ENCODE data around the gene ARHGAP28.

Gene ARHGAP28

DNA sequence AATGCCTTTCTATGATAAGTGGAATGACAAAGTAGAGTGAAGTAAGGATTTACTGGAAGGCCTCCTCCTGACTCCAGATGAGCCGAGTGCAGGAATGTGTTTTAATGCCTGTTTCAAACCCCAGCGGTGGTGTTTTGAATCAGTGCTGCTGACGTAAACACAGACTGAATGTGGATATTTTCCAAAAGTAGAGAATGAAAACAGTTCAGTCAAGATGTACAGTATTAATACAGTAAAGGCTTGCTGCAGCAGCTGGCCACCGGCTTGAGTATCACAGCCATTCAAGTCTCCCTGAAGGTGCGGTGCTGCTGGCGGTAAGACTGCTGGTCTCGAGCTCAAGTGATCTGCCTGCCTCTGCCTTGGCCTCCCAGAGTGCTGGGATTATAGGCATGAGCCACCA is 46.7 kb downstream of the ARHGAP28 start:
- peak; percentile 59 for DNase-seq (ENCODE audit: low read depth)
- in situ Hi-C loops (cut with HindIII; ENCODE audit: low sequenced_read_pairs), result no loop called here
- H3K4me3 ChIP-seq (ENCODE audit: low read depth, low read length), result no peak overlapping the region
- TF ChIP-seq CTCF (IDR thresholded peaks at IDR 0.05; ENCODE audit: low read depth, low read length, missing control alignments), result no peak

DNA sequence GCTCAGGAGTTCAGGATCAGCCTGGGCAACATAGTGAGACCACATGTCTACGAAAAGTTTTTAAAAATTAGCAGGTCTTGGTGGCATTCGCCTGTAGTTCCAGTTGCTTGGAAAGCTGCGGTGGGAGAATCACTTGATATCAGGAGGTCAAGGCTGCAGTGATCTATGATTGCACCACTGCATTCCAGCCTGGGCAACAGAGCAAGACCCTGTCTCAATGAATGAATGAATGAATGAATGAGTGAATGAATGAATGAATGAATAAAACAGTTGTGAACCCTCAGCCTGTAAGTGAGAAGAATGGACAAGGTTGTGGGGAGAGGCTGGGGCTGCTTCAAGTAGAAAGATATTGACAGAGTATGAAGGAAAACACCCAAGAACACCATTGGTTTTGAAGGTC is 48.0 kb downstream of the ARHGAP28 start:
- no peak for TF ChIP-seq CTCF (IDR thresholded peaks at IDR 0.05; ENCODE audit: low read depth, low read length, missing control alignments)
- in situ Hi-C loops (cut with HindIII; ENCODE audit: low sequenced_read_pairs), result no loop called here
- no peak for DNase-seq (ENCODE audit: low read depth)

GRCh38 chr18:6778459-6779247 is 49.1 kb downstream of the ARHGAP28 start:
- H3K4me3 ChIP-seq (ENCODE audit: low read depth, low read length), result no peak overlapping the region
- DNase-seq (ENCODE audit: low read depth), result no peak
- in situ Hi-C loops (cut with HindIII; ENCODE audit: low sequenced_read_pairs), result no loop called here
- TF ChIP-seq CTCF (IDR thresholded peaks at IDR 0.05; ENCODE audit: low read depth, low read length, missing control alignments), result no peak

More for the DNA sequence above, 48.0 kb downstream of the ARHGAP28 start:
- H3K4me3 ChIP-seq (ENCODE audit: low read depth, low read length), result no peak overlapping the region

GRCh38 chr18:6781142-6781714 is 51.7 kb downstream of the ARHGAP28 start:
- in situ Hi-C loops (cut with HindIII; ENCODE audit: low sequenced_read_pairs), result no loop called here
- DNase-seq (ENCODE audit: low read depth), result no peak
- no peak overlapping the region for H3K4me3 ChIP-seq (ENCODE audit: low read depth, low read length)
- TF ChIP-seq CTCF (IDR thresholded peaks at IDR 0.05; ENCODE audit: low read depth, low read length, missing control alignments), result no peak

- no peak for TF ChIP-seq CTCF (IDR thresholded peaks at IDR 0.05; ENCODE audit: low read depth, low read length, missing control alignments)
- no peak for DNase-seq (ENCODE audit: low read depth)
- in situ Hi-C loops (cut with HindIII; ENCODE audit: low sequenced_read_pairs), result no loop called here
- no peak overlapping the region for H3K4me3 ChIP-seq (ENCODE audit: low read depth, low read length)
Measured at GRCh38 chr18:6781796-6782195, 52.3 kb downstream of the ARHGAP28 start.

DNA sequence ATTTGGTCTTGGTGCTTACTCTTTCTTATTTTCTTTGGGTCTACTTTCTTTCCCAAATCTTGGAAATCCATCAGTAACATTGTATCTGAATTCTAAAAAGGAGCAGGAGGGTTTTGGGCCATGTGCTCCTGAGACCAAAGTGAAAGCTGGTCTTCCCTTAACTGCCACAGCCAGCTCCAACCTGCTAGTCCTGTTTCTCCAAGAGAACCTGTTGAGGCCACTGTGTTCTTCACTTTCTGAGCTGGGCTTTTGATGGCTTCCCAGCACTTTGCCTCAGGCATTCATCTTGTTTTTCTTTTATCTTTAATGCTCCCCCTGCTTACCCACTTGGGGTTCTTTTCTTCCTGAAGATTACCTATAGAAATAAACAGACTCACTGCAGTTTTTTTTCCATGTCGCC is 53.3 kb downstream of the ARHGAP28 start:
- TF ChIP-seq CTCF (IDR thresholded peaks at IDR 0.05; ENCODE audit: low read depth, low read length, missing control alignments), result no peak
- in situ Hi-C loops (cut with HindIII; ENCODE audit: low sequenced_read_pairs), result no loop called here
- H3K4me3 ChIP-seq (ENCODE audit: low read depth, low read length), result no peak overlapping the region
- DNase-seq (ENCODE audit: low read depth), result no peak

Measured in astrocyte of the cerebellum (primary cell).